GM21825 (cell line): ENCODE results near the gene NRXN2.

ENCODE experiments used
- ATAC-seq: cut with Tn5 transposase; IDR thresholded peaks from one replicate; pipeline ENCODE4 v1.9.1; 2021; ENCODE audit warnings: mild to moderate bottlenecking, moderate library complexity; ENCODE audit not compliant: unreplicated experiment

The NRXN2 gene

GRCh38 chr11:64723117-64723906, at the start of gene NRXN2:
TSS of gene NRXN2 (minus strand) at chr11:64723197. CDS start at chr11:64713699, 9,498 bp downstream.
- ATAC-seq = peak; percentile 73

- no peak for ATAC-seq
Measured at GRCh38 chr11:64772303-64773018, 49.5 kb upstream of the NRXN2 start.

GRCh38 chr11:64771861-64772260, 48.9 kb upstream of the NRXN2 start:
- ATAC-seq = no peak

- ATAC-seq = no peak
Measured at GRCh38 chr11:64770120-64770519, 47.1 kb upstream of the NRXN2 start.

- no peak for ATAC-seq
Measured at GRCh38 chr11:64769283-64769682, 46.3 kb upstream of the NRXN2 start.

GRCh38 chr11:64768300-64768694, 45.3 kb upstream of the NRXN2 start:
- ATAC-seq = no peak

- no peak for ATAC-seq
Measured at GRCh38 chr11:64767344-64768299, 44.6 kb upstream of the NRXN2 start.

GRCh38 chr11:64766881-64767280, 43.9 kb upstream of the NRXN2 start:
- no peak for ATAC-seq

GRCh38 chr11:64765851-64766665, 43.1 kb upstream of the NRXN2 start:
- no peak for ATAC-seq

- no peak for ATAC-seq
Measured at GRCh38 chr11:64765291-64765850, 42.4 kb upstream of the NRXN2 start.

GRCh38 chr11:64764753-64765152, 41.8 kb upstream of the NRXN2 start:
- no peak for ATAC-seq

- no peak for ATAC-seq
Measured at GRCh38 chr11:64764040-64764611, 41.1 kb upstream of the NRXN2 start.

- no peak for ATAC-seq
Measured at GRCh38 chr11:64763526-64764039, 40.6 kb upstream of the NRXN2 start.

GRCh38 chr11:64762674-64763525, 39.9 kb upstream of the NRXN2 start:
- no peak for ATAC-seq

- ATAC-seq = no peak
Measured at GRCh38 chr11:64762277-64762673, 39.3 kb upstream of the NRXN2 start.

GRCh38 chr11:64760759-64761420, 37.9 kb upstream of the NRXN2 start:
- no peak for ATAC-seq

GRCh38 chr11:64759722-64760719, 37.0 kb upstream of the NRXN2 start, which contains the start of gene PYGM:
TSS of gene PYGM (minus strand) at chr11:64759974. CDS start at chr11:64759898, 76 bp downstream.
- ATAC-seq = no peak
